Bronchial epithelial cell (primary cell): ENCODE results near the gene CD24. TPM values are rescaled to one million over a fixed set of nuclear protein-coding genes. Genes with fewer than 3 reads are reported as not detected.

Source experiments
- DNase-seq: peaks from one replicate; pipeline ENCODE4 v3.0.0-alpha.2; 2010; ENCODE audit warnings: low read depth
- FAIRE-seq: peaks from 2 replicates; lab custom pipeline; 2011; peaks lifted over from hg19 to GRCh38; lab: Jason Lieb, UNC
- H3K27me3 ChIP-seq: 2 replicates; pipeline ENCODE4 v1.5.1; 2011; ENCODE audit warnings: low read length; ENCODE audit not compliant: control insufficient read depth, insufficient read depth
- H3K36me3 ChIP-seq: 2 replicates; pipeline ENCODE4 v1.5.1; 2011; ENCODE audit warnings: low read length; ENCODE audit not compliant: control insufficient read depth, insufficient read depth
- H3K4me3 ChIP-seq: 2 replicates; pipeline ENCODE4 v1.5.1; 2011; ENCODE audit warnings: mild to moderate bottlenecking, low read depth, low read length, control low read depth
- total RNA-seq: library from RNA; depleted of rRNA; stranded (reverse); fragments of >200 nt; gene quantifications from 2 replicates; pipeline ENCODE4 v1.2.1, GENCODE V29; 2014
- TF ChIP-seq, protein P1 (sequence below): IDR thresholded peaks from 2 replicates; pipeline ENCODE4 v1.5.1; 2011; ENCODE audit warnings: mild to moderate bottlenecking, moderate library complexity, low read length, control low read depth, inconsistent platforms; ENCODE audit not compliant: insufficient read depth, severe bottlenecking

CD24 gene
- total RNA-seq, 1 donor from 2014 or later = 911 TPM

DNA sequence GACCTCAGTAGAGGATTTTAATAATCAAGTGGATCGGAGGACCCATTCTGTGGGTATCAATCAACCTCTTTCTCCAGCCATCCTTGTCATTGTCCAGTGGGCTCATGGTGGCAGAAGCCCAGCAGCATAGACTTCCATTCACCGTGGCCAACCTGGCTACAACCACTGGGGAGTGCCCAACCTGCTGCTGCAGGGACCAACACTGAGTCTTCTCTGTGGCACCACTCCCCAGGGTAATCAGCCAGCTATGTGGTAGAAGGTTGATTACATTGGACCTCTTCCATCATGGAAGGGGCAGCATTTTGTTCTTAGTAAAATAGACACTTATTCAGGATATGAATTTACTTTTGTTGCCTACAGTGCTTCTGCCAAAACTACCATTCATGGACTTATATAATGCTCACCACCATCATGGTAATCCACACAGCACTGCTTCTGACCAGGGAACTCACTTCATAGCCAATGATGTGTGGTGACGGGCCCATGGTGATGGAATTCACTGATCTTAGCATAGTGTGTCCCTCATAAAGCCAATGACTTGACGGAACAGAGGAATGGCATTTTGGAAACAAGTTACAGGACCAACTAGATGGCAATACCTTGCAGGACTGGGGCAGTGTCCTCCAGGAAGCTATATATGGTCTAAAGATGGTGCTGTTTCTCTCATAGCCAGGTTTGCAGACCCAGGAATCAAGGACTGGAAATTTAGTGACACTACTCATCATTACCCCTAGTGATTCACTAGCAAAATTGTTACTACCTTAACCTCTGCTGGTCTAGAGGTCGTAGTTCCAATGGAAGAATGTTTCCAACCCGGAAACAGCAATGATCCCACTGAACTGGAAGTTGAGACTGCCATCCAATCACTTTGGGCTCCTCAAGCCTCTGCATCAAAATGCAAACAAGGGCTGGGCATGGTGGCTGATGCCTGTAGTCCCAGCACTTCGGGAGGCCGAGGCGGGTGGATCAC lies 7.6 kb downstream of the CD24 start:
- no peak for DNase-seq
- H3K4me3 ChIP-seq = no peak overlapping the region
- TF ChIP-seq, protein P1, sequence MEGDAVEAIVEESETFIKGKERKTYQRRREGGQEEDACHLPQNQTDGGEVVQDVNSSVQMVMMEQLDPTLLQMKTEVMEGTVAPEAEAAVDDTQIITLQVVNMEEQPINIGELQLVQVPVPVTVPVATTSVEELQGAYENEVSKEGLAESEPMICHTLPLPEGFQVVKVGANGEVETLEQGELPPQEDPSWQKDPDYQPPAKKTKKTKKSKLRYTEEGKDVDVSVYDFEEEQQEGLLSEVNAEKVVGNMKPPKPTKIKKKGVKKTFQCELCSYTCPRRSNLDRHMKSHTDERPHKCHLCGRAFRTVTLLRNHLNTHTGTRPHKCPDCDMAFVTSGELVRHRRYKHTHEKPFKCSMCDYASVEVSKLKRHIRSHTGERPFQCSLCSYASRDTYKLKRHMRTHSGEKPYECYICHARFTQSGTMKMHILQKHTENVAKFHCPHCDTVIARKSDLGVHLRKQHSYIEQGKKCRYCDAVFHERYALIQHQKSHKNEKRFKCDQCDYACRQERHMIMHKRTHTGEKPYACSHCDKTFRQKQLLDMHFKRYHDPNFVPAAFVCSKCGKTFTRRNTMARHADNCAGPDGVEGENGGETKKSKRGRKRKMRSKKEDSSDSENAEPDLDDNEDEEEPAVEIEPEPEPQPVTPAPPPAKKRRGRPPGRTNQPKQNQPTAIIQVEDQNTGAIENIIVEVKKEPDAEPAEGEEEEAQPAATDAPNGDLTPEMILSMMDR = no peak
- no peak for FAIRE-seq
- no peaks in the 10 kb centered on the region for H3K36me3 ChIP-seq
- H3K27me3 ChIP-seq = no peaks in the 10 kb centered on the region

- no peak for FAIRE-seq
Observed at GRCh38 chr6:106966229-106966628, 8.3 kb downstream of the CD24 start.

GRCh38 chr6:106964954-106965353 lies 9.6 kb downstream of the CD24 start:
- TF ChIP-seq, protein P1 = no peak
- Histone ChIP-seq H3K4me3 (no peak overlapping the region), H3K36me3 (no peaks in the 10 kb centered on the region), H3K27me3 (no peaks in the 10 kb centered on the region)
- FAIRE-seq (no peak), DNase-seq (no peak)

More at GRCh38 chr6:106966229-106966628, 8.3 kb downstream of the CD24 start:
- Histone ChIP-seq H3K27me3 (no peaks in the 10 kb centered on the region), H3K4me3 (no peak overlapping the region), H3K36me3 (no peaks in the 10 kb centered on the region)
- no peak for DNase-seq
- TF ChIP-seq, protein P1 = peak; percentile 23

- FAIRE-seq (no peak), DNase-seq (no peak)
- H3K36me3 ChIP-seq = no peaks in the 10 kb centered on the region
- H3K4me3 ChIP-seq = no peak overlapping the region
- TF ChIP-seq, protein P1 = no peak
- no peaks in the 10 kb centered on the region for H3K27me3 ChIP-seq
Observed at GRCh38 chr6:106964099-106964498, 10.4 kb downstream of the CD24 start.

DNA sequence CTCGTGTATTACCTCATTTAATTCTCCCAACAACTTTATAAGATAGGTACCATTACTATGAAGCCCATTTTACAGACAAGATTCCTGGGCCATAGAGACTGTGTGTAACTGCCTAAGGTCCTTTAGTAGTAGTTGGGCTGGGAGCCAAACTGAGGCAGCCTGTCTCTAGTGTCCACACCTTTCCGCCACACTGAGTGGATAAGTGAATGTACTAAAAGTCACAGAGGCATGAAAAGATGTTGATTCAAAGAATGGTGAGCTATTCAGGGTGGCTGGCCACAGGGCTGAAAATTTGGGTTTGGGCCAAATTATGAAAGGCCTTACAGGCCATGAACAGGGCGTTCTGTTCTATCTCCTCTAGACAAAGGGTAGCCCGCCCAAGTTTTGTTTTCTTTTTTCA lies 11.0 kb downstream of the CD24 start:
- no peak for FAIRE-seq
- TF ChIP-seq, protein P1 = no peak
- no peaks in the 10 kb centered on the region for H3K27me3 ChIP-seq
- no peak for DNase-seq
- H3K4me3 ChIP-seq = no peak overlapping the region
- no peaks in the 10 kb centered on the region for H3K36me3 ChIP-seq
